Measurements from ENCODE around the gene TRABD2B.

The TRABD2B gene

GRCh38 chr1:47987601-47988000 is 9.6 kb downstream of the TRABD2B start:
- TF ChIP-seq TAF1 (IDR thresholded peaks at IDR 0.05; ENCODE audit: borderline replicate concordance, insufficient read depth, low read length) (no peak), FOXP2 (optimal IDR thresholded peaks at IDR 0.05; ENCODE audit: borderline replicate concordance, extremely low read depth, extremely low read length, insufficient read depth) (no peak), REST (IDR thresholded peaks at IDR 0.05; ENCODE audit: insufficient read depth in 1 of 2, low read depth in 2 of 2, low read length in 2 of 2) (no peak), SIN3A (IDR thresholded peaks at IDR 0.05; ENCODE audit: borderline replicate concordance, insufficient read depth, low read length) (no peak), POLR2AphosphoS5 (IDR thresholded peaks at IDR 0.05; ENCODE audit: low read depth, low read length) (no peak)

DNA sequence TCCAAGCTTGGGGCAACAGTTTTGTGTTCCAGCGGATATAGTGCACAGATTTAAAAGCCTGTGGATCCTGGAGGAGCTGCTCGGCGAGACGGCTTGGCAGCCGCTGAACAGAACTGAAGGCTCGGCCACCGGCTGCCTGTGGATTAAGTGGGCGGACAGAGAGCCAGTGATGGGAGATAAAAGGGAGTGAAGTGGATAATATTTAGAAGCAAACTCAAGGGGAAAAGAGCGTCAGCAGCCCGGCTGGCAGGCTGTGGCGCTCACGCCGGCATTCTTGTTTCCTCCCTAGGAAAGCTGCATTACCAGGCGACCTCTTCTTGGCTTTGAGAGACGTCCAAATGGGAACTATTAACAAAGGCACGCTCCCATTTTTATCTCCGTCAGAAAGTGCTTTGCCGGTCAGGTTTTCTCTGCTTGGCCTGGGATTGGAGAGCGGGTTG is 10.4 kb downstream of the TRABD2B start:
- TF ChIP-seq POLR2AphosphoS5 (IDR thresholded peaks at IDR 0.05; ENCODE audit: low read depth, low read length) (no peak), TAF1 (IDR thresholded peaks at IDR 0.05; ENCODE audit: borderline replicate concordance, insufficient read depth, low read length) (no peak), SIN3A (IDR thresholded peaks at IDR 0.05; ENCODE audit: borderline replicate concordance, insufficient read depth, low read length) (no peak), FOXP2 (optimal IDR thresholded peaks at IDR 0.05; ENCODE audit: borderline replicate concordance, extremely low read depth, extremely low read length, insufficient read depth) (no peak), REST (IDR thresholded peaks at IDR 0.05; ENCODE audit: insufficient read depth in 1 of 2, low read depth in 2 of 2, low read length in 2 of 2) (no peak)

- no peak for TF ChIP-seq REST (IDR thresholded peaks at IDR 0.05; ENCODE audit: insufficient read depth in 1 of 2, low read depth in 2 of 2, low read length in 2 of 2)
- no peak for TF ChIP-seq SIN3A (IDR thresholded peaks at IDR 0.05; ENCODE audit: borderline replicate concordance, insufficient read depth, low read length)
- no peak for TF ChIP-seq FOXP2 (optimal IDR thresholded peaks at IDR 0.05; ENCODE audit: borderline replicate concordance, extremely low read depth, extremely low read length, insufficient read depth)
These were observed 12.2 kb downstream of the TRABD2B start for GRCh38 chr1:47985018-47985417.

GRCh38 chr1:47984175-47984789 is 12.9 kb downstream of the TRABD2B start:
- no peak for TF ChIP-seq TAF1 (IDR thresholded peaks at IDR 0.05; ENCODE audit: borderline replicate concordance, insufficient read depth, low read length)
- no peak for TF ChIP-seq SIN3A (IDR thresholded peaks at IDR 0.05; ENCODE audit: borderline replicate concordance, insufficient read depth, low read length)
- no peak for TF ChIP-seq FOXP2 (optimal IDR thresholded peaks at IDR 0.05; ENCODE audit: borderline replicate concordance, extremely low read depth, extremely low read length, insufficient read depth)
- TF ChIP-seq REST (IDR thresholded peaks at IDR 0.05; ENCODE audit: insufficient read depth in 1 of 2, low read depth in 2 of 2, low read length in 2 of 2), result no peak
- no peak for TF ChIP-seq POLR2AphosphoS5 (IDR thresholded peaks at IDR 0.05; ENCODE audit: low read depth, low read length)

- TF ChIP-seq REST (IDR thresholded peaks at IDR 0.05; ENCODE audit: insufficient read depth in 1 of 2, low read depth in 2 of 2, low read length in 2 of 2) (no peak), FOXP2 (optimal IDR thresholded peaks at IDR 0.05; ENCODE audit: borderline replicate concordance, extremely low read depth, extremely low read length, insufficient read depth) (no peak), TAF1 (IDR thresholded peaks at IDR 0.05; ENCODE audit: borderline replicate concordance, insufficient read depth, low read length) (no peak), SIN3A (IDR thresholded peaks at IDR 0.05; ENCODE audit: borderline replicate concordance, insufficient read depth, low read length) (no peak), POLR2AphosphoS5 (IDR thresholded peaks at IDR 0.05; ENCODE audit: low read depth, low read length) (no peak)
These were observed 13.5 kb downstream of the TRABD2B start for GRCh38 chr1:47983691-47984090.

Data from PFSK-1 (cell line).